Measurements from ENCODE around the gene SCTR.

Gene SCTR

DNA sequence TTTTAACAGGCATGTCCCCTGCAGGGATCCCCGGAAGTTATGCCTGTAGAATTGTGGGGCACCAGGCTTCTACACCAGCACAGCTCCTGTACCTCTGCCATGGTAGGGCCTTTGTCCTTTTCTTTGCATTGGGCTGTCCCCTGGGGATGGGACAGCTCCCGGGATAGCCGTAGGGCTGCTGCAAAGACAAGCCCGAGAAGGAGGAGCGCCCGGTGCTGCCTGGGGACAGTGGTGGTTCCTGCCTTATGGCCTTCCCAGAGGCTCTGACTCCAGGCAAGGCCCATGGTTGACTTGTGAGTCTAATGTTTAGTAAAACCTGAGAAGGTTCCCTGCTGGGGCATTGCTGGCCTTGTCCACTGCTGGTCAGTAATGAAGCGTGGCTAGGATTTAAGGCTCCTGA lies 61.7 kb downstream of the SCTR start:
- TF ChIP-seq, protein P1, sequence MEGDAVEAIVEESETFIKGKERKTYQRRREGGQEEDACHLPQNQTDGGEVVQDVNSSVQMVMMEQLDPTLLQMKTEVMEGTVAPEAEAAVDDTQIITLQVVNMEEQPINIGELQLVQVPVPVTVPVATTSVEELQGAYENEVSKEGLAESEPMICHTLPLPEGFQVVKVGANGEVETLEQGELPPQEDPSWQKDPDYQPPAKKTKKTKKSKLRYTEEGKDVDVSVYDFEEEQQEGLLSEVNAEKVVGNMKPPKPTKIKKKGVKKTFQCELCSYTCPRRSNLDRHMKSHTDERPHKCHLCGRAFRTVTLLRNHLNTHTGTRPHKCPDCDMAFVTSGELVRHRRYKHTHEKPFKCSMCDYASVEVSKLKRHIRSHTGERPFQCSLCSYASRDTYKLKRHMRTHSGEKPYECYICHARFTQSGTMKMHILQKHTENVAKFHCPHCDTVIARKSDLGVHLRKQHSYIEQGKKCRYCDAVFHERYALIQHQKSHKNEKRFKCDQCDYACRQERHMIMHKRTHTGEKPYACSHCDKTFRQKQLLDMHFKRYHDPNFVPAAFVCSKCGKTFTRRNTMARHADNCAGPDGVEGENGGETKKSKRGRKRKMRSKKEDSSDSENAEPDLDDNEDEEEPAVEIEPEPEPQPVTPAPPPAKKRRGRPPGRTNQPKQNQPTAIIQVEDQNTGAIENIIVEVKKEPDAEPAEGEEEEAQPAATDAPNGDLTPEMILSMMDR (IDR thresholded peaks at IDR 0.05; ENCODE audit: insufficient read depth, low read depth, low read length, missing control alignments) = no peak
- DNase-seq (ENCODE audit: low read depth) = no peak
- no peak overlapping the region for H3K4me3 ChIP-seq (ENCODE audit: low read length)

DNA sequence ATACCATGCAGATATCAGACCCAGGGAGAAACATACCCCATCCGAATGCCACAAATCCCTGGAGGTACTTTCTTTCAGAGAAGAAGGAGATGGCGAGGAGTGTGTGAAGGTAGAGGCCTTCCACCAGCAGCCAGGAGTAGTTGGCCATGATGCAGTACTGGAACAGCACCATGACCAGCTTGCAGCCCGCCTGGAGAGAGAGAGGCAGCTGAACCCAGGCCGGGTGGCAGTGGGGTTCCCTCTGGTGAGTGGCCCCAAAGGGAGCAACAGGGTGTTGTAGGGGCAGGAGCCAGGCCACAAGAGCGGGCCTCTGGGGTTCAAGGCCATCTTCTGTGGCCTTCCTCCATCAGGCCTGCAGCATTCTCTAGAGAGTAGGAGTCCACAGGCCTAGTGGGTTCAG lies 62.5 kb downstream of the SCTR start:
- H3K4me3 ChIP-seq (ENCODE audit: low read length) = no peak overlapping the region
- TF ChIP-seq, protein P1 (IDR thresholded peaks at IDR 0.05; ENCODE audit: insufficient read depth, low read depth, low read length, missing control alignments) = no peak
- no peak for DNase-seq (ENCODE audit: low read depth)

DNA sequence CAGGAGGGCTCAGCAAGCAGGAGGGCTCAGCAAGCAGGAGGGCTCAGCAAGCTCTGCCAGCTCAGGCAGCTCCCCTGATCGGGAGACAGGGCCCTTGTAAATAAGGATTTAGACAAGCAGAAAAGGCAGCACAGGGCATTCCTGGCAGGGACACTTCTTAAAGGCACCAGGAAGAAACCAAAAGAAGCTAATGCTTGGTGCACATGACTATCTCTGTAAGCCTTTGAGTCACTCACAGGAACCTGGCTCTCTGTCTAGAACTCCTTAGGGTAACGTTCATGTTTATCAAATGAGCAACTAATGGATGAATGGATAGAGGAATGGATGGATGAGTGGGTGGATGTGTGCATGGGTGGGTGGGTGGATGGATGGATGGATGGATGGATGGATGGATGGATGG lies 64.2 kb downstream of the SCTR start:
- TF ChIP-seq, protein P1 (IDR thresholded peaks at IDR 0.05; ENCODE audit: insufficient read depth, low read depth, low read length, missing control alignments) = no peak
- DNase-seq (ENCODE audit: low read depth) = peak; percentile 45
- H3K4me3 ChIP-seq (ENCODE audit: low read length) = no peak overlapping the region

DNA sequence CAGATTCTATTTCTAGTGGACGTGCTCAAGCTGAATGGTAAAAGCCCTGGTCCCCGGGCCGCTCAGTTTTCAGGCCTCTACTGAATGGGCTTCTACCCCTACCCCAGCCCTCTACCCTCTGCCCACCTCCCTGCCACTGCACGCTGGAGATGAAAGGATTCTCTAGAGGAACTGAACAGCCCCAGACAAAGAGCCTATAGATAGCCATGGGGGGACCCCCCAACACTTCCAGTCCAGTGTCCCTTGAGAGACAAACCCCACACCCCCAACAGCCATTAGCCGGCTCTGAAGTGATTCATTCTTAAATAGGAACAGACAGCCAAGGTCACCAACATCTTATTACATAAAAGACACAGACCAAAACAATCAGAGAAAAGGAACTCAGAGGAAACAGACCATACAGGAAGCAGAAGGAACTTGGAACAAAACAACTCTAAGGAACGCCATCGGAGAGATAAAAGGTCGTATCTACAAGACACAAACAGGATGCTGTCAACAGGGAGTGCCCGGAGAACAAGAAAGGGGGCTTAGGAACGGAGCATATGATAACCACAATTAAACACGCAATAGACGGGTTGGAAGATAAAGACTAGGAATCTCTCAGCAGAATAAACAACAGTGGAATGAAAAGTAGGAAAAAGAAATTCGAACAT lies 69.1 kb downstream of the SCTR start:
- DNase-seq (ENCODE audit: low read depth) = no peak
- TF ChIP-seq, protein P1 (IDR thresholded peaks at IDR 0.05; ENCODE audit: insufficient read depth, low read depth, low read length, missing control alignments) = no peak
- H3K4me3 ChIP-seq (ENCODE audit: low read length) = no peak overlapping the region

- no peak overlapping the region for H3K4me3 ChIP-seq (ENCODE audit: low read length)
- DNase-seq (ENCODE audit: low read depth) = no peak
- TF ChIP-seq, protein P1 (IDR thresholded peaks at IDR 0.05; ENCODE audit: insufficient read depth, low read depth, low read length, missing control alignments) = no peak
These were observed 70.2 kb downstream of the SCTR start for GRCh38 chr2:119453972-119454593.

DNA sequence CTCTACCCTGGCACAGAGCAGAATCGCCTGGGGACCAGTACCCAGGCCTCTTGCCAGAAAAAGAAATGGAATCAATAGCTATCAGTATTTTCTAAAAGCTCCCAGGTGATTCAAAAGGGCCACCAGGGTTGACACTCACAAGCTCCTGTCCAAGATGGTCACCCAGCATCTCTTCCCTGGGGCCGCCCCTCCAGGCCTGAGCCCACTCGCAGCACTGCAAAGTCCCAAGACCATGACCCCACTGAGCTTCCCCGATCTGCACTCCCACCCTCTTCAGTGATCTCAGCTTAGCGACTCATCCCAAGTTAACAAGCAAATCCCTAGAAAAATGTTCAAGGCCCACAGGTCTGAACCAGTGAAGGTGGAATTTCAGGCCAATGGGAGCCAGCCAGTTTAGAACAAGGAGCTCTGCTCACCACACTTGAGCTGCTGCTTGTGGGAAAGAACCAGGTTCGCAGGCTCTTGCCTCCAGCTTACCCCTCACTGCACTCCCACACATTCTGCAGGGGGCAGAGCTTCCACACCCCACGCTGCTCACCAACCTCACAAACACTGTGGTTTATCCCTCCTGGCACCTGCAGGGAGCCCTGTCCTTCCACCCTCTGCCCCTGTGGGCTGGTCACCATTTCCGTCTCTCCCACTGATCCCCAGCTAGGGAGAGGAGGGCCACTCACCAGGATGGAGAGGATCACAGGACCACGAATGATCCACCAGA lies 72.8 kb downstream of the SCTR start:
- DNase-seq (ENCODE audit: low read depth) = no peak
- TF ChIP-seq, protein P1 (IDR thresholded peaks at IDR 0.05; ENCODE audit: insufficient read depth, low read depth, low read length, missing control alignments) = no peak
- H3K4me3 ChIP-seq (ENCODE audit: low read length) = no peak overlapping the region
